ENCODE measurements around the gene LRRIQ3. TPM values are rescaled to one million over a fixed set of nuclear protein-coding genes. Genes with fewer than 3 reads are reported as not detected.

The LRRIQ3 gene
- total RNA-seq, 1 donor from 2014 or later, result 0.51 TPM

DNA sequence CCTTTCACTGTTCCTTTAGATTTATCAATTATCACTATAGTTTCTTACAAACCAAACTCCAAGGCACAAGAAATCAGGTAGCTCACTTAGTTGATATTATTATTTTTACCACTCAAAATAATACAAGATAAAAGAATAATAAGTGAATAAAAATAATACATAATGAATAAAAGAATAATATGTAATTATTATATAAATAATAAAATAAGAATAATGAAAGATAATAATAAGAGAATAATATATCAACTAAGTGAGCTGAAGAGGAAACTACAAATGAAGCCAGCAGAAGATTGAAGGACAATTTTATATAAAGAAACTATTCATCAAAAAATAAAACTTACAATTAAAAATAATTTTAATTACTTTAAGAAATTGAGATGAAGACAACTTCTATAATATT is 90.6 kb downstream of the LRRIQ3 start:
- no peak for DNase-seq (ENCODE audit: low read depth in 2 of 2)

DNA sequence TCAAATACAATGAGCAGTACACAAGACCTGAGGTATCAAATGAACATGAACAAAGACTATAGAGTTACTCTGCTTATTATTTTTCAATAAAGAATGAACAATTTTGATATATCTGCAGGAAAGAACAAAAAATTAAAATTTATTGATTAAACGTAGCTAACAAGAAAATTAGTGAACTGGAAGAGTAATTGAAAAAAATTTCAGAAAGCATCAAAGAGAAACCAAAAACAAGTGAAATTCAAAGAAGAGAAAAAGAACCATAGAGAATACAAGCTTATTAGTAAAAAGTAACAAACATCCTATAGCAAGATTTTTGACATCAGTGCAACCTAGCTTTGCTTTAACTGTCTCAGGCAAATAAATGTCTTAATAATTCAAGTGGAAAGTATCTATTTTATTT is 106.6 kb downstream of the LRRIQ3 start:
- no peak for DNase-seq (ENCODE audit: low read depth in 2 of 2)

DNA sequence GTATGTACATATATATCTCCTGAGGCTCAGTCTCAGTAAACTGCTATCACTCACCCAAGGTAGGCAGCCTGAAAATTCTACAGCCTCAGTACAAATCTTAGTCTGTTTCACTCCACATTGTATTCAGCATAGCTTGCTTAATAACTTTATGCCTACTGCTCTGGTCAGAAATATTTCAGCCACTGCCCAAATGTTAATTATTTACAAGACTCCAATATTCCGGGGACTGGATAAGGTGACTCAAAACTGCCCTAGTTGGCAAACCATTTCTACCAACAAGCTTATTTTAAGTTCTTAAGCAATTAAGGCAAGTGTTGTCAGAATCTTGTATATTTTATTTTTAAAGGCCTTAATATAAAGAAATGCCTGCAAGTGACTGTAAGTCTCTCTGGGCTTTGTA is 114.8 kb downstream of the LRRIQ3 start:
- no peak for DNase-seq (ENCODE audit: low read depth in 2 of 2)

DNA sequence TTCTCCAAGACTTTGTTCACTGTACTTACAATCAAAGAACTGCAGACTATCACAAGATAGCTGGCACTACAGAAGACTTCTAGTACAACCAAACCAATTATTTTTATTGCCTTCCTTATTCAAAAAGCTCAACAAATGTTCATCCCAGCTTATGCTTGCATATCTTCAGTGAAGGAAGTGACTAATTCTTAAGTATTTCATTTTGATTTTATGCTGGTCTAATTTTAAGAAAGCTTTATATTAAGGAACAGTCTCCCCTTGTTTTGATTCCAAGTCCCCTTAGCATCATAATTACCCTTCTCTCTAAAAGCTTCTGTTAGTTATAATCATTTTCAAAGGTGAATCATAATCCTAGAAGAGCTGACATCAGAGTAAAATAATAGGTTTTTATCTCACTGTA is 132.9 kb downstream of the LRRIQ3 start:
- DNase-seq (ENCODE audit: low read depth in 2 of 2), result no peak

DNA sequence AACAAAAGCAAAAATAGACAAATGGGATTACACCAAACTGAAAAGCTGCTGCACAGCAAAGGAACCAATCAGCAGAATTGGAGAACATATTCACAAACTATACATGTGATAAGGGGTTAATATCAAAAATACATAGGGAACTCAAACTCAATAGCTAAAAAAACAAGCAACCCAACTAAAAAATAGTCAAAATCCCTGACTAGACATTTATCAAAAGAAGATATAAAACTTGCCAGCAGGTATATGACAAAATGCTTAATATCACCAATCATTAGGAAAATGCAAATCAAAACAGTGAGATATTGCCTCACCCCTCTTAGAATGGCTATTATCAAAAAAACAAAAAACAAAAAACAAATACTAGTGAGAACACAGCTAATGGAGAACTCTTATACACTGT is 140.3 kb downstream of the LRRIQ3 start:
- no peak for DNase-seq (ENCODE audit: low read depth in 2 of 2)

DNA sequence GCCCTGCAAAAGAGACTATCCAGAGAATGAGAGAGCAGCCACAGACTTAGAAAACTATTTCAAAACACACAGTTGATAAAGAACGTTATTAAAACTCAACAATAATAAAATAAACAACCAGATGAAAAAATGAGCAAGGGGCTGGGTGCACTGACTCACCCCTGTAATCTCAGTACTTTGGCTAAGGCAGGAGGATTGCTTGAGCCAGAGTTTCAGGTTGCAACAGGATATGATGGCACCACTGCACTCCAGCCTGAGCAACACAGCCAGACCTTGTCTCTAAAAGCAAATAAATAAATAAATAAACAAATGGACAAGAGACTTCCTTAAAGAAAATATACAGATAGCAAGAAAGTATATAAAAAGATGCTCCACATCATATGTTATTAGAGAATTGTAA is 144.6 kb downstream of the LRRIQ3 start:
- no peak for DNase-seq (ENCODE audit: low read depth in 2 of 2)

DNA sequence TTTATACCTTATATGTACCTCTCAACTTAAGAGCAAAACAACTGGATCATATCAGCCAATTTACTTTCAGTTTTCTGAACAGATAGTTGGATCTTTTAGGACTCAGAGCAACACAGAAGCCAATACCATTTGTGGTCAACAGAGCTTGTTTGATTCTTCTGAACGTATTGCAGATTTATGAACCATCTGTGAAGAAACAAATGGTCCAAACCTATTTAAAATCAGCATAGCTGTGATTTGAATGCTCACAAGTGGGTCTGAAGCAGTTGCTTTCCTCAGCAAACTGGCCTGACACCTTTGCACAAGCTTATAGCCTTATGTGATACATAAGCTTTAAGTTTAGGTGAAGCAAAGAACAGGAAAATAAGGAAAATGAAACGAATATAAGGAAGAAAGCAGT is 147.6 kb downstream of the LRRIQ3 start:
- DNase-seq (ENCODE audit: low read depth in 2 of 2), result no peak

DNA sequence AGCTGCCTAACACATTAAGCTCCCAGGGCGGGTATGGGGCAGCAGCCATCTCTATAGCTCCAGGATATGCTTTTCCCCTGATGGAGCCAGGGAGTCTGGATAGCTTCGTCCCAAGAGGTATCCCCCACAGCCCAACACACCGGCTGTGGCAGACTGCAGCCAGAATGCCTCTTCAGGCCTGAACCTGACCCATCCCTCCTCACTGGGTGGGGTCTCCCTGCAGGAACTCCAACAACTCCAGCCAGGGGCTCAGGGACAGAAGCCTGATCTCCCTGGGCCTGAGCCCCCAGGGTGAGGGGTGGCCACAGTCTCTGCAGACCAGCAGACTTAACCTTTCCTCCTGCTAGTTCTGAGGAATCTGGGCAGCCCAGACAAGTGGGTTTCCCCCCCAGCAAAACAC is 159.9 kb downstream of the LRRIQ3 start:
- DNase-seq (ENCODE audit: low read depth in 2 of 2), result no peak

DNA sequence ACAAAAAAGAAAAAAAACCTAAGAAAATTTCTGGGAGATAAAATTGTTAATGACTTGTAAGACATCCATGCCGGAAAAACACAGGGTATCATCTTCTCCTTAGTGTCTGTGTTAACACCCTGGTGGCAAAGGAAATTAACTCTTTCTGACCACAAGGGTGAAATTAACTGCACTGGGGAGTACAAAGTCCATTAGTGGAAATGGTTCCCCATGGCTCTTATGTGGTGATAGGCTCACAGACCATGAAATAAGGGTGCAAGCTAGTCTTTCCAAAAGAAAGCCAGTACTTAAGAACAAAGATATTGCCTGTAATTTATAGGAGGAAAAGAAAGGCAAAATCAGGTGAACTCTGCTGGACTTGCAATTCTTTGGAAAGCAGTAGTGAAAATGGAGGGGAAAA is 185.4 kb downstream of the LRRIQ3 start:
- no peak for DNase-seq (ENCODE audit: low read depth in 2 of 2)

DNA sequence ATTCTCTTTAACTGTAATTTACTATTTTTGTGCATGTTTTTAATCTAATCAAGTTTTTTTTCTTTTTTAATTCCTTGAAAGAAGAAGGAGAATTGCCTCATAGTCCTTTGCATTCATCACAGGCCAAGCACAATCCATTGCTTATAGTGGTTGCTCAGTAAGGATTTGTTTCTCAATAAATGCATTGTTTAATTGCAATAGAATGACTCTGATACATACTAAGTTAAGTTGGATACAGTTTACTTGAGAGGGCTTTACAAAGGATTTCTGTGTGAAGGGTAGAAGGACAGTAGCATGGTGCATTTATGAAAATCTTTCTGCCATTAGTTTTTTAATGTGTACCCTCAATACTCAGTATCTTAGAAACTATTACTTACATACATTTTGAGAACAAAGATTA is 186.2 kb downstream of the LRRIQ3 start:
- DNase-seq (ENCODE audit: low read depth in 2 of 2), result no peak

DNA sequence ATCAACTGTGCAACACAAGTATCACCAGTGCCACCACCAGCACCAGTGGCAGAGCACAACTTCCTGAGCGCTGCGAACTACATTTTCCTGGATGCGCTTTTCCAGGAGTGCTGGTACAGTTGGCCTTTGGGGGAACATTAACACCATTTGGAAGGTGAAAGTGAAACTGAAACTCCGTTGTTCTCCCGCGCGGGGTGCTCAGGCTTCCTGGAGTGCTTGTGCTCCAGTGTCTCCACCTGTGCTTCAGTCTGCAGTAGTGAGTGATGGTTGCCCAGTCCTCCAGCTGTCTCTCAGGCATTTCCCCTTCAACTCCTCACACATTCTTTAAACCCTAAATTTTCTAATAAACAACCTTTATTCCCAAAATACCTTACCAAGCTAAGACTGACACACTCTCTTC is 187.8 kb downstream of the LRRIQ3 start:
- DNase-seq (ENCODE audit: low read depth in 2 of 2), result no peak

DNA sequence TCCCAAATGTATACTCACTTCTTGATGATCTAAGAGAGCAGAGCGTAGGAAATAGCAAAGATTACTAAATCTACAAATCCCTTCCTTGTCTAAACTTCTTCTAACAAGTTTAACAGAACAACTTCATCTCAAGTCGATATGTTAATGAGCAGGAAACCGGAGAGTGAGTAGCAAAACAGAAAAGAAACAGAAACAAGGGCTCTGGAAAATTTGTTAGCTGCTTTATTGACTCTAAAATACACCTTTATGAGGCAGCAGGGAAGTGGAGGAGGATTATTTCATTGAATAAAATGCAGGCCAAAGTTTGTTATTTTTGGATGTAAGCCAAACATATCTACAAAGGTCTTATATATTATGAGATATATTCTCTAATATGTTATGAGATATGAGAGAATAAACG is 192.4 kb downstream of the LRRIQ3 start:
- no peak for DNase-seq (ENCODE audit: low read depth in 2 of 2)

DNA sequence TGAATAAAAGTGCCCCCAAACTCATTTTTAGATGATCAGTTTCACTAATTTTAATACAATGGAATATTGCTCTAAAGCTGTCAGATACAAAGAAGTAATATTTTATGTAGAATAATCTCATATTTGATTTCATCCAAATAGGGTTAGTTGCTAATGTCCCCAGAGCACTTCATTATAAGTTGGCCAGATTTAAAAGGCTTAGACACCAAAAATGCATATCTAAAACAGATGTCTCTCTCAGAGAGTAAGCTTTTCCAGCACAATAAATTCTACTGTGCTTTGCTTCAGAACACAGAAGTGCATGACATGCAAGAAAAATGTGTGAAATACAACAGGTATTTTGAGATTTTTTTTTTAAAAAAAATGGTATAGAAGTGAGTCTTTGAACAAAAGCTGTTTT is 194.2 kb downstream of the LRRIQ3 start:
- no peak for DNase-seq (ENCODE audit: low read depth in 2 of 2)

DNA sequence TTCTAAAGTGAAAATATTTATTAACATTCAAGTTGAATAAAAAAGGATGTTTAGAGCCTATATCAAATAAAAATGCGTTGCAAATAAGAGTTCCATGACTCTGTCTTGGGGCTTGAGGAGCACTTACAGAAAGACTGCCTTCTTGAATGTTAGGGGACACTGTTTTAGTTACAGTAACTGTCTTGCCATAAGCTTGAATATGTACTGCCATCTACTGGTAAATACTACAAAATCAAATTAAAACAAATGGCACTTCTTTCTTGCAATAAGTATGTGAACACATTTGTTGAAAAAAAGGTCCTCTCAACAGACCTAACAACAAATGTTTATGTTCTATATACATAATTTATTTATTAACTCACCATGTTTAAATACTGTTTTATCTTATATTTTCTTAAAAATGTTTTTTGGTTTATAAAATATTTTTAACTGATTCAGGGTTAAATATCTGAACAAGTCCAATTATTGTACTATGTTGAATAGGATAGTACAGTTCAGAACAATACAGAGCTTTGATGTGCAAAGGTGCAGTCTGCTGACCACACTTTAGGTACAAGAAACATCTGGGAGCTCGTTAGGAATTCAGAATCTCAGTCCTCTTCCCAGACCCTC is 199.5 kb downstream of the LRRIQ3 start:
- peak; percentile 41 to 44 for DNase-seq (ENCODE audit: low read depth in 2 of 2)

DNA sequence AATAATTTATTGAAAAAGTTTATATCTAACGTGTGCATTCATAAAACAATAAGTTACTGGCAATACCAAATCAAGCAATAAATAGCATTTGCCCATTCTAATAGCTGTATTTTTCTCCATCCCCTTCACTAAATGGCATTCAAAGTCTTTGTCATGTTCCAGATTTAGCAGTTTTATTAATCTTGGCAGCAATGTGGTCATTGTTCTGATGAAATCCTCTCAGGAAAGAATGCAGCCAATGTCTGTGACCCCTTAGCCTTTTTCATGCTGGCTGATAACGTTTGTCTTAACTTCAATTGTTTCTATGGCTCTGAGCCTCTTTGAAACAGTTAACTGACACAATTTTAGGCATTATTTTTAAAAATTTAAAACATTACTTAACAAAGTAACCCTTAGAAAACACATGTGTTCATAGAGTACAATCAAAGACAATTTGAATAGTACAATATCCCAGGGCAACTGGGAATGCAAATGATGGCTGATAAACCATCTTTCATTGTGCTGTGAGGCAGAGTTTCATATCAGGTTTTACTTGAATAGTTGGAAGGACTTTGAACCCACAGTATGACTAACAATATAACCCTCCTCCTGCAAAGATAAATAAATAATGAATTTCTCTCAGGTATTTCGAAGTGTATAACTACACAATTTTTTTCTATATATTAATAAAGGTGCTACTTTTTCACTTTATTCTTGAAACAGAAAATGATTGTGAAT is 217.5 kb downstream of the LRRIQ3 start:
- DNase-seq (ENCODE audit: low read depth in 2 of 2), result peak; percentile 76 to 85

DNA sequence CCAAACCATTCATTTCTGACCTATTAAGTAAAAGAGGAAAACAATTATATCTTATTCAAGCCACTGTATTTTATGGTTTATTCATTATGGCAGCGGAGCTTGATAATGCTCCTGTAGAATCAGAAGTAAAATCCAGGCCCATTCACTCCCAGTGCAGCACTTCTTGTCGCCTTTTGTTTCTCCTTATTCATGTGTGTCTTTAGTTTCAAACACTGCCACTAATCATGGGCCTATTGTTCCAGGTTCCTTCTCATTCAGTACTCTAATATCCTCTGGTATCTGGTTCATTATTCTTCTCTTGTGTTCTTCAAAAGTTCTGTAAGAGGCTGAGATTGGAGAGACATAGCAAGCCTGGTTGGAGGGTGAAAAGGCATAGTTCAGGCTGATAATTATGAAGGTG is 218.3 kb downstream of the LRRIQ3 start:
- DNase-seq (ENCODE audit: low read depth in 2 of 2), result no peak

DNA sequence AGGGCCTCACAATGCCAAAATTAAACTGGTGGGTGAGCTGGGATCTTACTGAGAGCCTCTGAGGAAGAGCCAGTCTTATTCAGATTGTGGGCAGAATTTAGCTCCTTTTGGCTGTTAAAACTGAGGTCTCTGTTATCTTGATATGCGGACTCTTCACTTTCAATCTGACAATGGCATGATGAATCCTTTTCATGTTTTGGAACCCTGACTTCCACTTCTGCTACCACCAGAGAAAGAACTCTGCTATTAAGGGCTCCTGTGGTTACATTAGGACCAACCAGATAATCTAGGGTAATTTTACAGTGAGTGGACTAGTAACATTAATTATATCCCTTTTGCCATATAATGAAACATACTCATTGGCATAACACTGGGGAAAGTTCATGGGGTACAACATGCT is 219.0 kb downstream of the LRRIQ3 start:
- no peak for DNase-seq (ENCODE audit: low read depth in 2 of 2)

Other genes with a start within 250 kb of the LRRIQ3 start
- 9.1 and 10.7 TPM in 2 replicates for gene FPGT, start 66 bp upstream of the LRRIQ3 start, total RNA-seq
- 0.13 TPM in 1 of 2 replicates, not detected in the other for gene TNNI3K, start 37.2 kb upstream of the LRRIQ3 start, total RNA-seq